Measurements from ENCODE around the gene MADCAM1. TPM values are rescaled to one million over a fixed set of nuclear protein-coding genes. Genes with fewer than 3 reads are reported as not detected.

Gene MADCAM1
- total RNA-seq, 2 experiments from 2014 or later = 0.69 to 2.0 TPM

GRCh38 chr19:519449-519865, 23.2 kb downstream of the MADCAM1 start:
- CTCF ChIA-PET (ENCODE audit: unreplicated experiment) = no interaction called here
- no peak overlapping the region for H3K27ac ChIP-seq (ENCODE audit: low read depth, low read length, poor library complexity, severe bottlenecking)
- H3K4me2 ChIP-seq (ENCODE audit: low read length) = no peak overlapping the region
- DNase-seq (ENCODE audit: low spot score) = no peak
- no peaks in the 10 kb centered on the region for H3K79me2 ChIP-seq (ENCODE audit: insufficient read depth, low read depth, low read length)
- H3K4me1 ChIP-seq (ENCODE audit: insufficient read depth, low read length, poor library complexity, severe bottlenecking) = no peaks in the 10 kb centered on the region
- TF ChIP-seq, protein P1, sequence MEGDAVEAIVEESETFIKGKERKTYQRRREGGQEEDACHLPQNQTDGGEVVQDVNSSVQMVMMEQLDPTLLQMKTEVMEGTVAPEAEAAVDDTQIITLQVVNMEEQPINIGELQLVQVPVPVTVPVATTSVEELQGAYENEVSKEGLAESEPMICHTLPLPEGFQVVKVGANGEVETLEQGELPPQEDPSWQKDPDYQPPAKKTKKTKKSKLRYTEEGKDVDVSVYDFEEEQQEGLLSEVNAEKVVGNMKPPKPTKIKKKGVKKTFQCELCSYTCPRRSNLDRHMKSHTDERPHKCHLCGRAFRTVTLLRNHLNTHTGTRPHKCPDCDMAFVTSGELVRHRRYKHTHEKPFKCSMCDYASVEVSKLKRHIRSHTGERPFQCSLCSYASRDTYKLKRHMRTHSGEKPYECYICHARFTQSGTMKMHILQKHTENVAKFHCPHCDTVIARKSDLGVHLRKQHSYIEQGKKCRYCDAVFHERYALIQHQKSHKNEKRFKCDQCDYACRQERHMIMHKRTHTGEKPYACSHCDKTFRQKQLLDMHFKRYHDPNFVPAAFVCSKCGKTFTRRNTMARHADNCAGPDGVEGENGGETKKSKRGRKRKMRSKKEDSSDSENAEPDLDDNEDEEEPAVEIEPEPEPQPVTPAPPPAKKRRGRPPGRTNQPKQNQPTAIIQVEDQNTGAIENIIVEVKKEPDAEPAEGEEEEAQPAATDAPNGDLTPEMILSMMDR (conservative IDR thresholded peaks at IDR 0.05; ENCODE audit: low read length) = no peak
- no peak for TF ChIP-seq EZH2phosphoT487 (IDR thresholded peaks at IDR 0.05; ENCODE audit: borderline replicate concordance, low read depth, low read length)
- H3K36me3 ChIP-seq (ENCODE audit: insufficient read depth, low read length) = peaks cover under 1% of the 10 kb centered on the region; the same call in 1 of the 2 replicates
- no peak overlapping the region for H3K4me3 ChIP-seq (ENCODE audit: low read depth, low read length, poor library complexity, severe bottlenecking)
- intact Hi-C loops (cut with micrococcal nuclease; ENCODE audit: unreplicated experiment) = no loop called here
- no peaks in the 10 kb centered on the region for H4K20me1 ChIP-seq (ENCODE audit: insufficient read depth, low read length)
- POLR2A ChIA-PET = no interaction called here
- no TSS peak for BruUV-seq (replicated peaks)
- H3K9me3 ChIP-seq (ENCODE audit: low read length) = no peaks in the 10 kb centered on the region
- no peaks in the 10 kb centered on the region for H3K9me2 ChIP-seq (ENCODE audit: insufficient read depth, low read length)
- H2AFZ ChIP-seq (ENCODE audit: low read length) = no peak overlapping the region

DNA sequence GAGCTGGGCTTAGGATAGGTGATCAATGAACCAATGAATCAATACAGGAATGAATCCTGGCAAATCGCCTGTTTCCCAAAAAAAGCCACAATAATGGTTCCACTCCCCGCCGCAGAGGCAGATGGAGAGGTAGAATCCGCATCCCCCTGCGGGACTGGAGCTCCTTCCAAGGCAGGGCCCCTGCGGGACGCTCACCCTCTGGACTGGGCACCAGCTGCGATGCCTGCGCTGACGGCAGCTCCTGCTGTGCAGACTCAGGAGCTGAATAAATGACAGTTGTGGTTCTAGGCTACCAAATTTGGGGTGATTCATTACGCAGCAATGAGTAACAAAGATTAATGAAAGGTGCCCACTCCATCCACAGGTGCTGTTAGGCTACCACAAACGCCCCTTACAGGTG, 26.4 kb downstream of the MADCAM1 start:
- DNase-seq (ENCODE audit: low spot score) = no peak
- no peak overlapping the region for H3K27ac ChIP-seq (ENCODE audit: low read depth, low read length, poor library complexity, severe bottlenecking)
- no peaks in the 10 kb centered on the region for H3K9me3 ChIP-seq (ENCODE audit: low read length)
- no peaks in the 10 kb centered on the region for H3K79me2 ChIP-seq (ENCODE audit: insufficient read depth, low read depth, low read length)
- no peaks in the 10 kb centered on the region for H4K20me1 ChIP-seq (ENCODE audit: insufficient read depth, low read length)
- H3K36me3 ChIP-seq (ENCODE audit: insufficient read depth, low read length) = no peaks in the 10 kb centered on the region
- no peak overlapping the region for H2AFZ ChIP-seq (ENCODE audit: low read length)
- H3K4me2 ChIP-seq (ENCODE audit: low read length) = no peak overlapping the region
- intact Hi-C loops (cut with micrococcal nuclease; ENCODE audit: unreplicated experiment) = no loop called here
- ChIA-PET POLR2A (no interaction called here), CTCF (ENCODE audit: unreplicated experiment) (no interaction called here)
- no peak overlapping the region for H3K4me3 ChIP-seq (ENCODE audit: low read depth, low read length, poor library complexity, severe bottlenecking)
- H3K4me1 ChIP-seq (ENCODE audit: insufficient read depth, low read length, poor library complexity, severe bottlenecking) = no peaks in the 10 kb centered on the region
- BruUV-seq (replicated peaks) = no TSS peak
- no peak for TF ChIP-seq EZH2phosphoT487 (IDR thresholded peaks at IDR 0.05; ENCODE audit: borderline replicate concordance, low read depth, low read length)
- TF ChIP-seq, protein P1 (conservative IDR thresholded peaks at IDR 0.05; ENCODE audit: low read length) = no peak
- no peaks in the 10 kb centered on the region for H3K9me2 ChIP-seq (ENCODE audit: insufficient read depth, low read length)

- no peaks in the 10 kb centered on the region for H3K9me3 ChIP-seq (ENCODE audit: low read length)
- no peaks in the 10 kb centered on the region for H3K4me1 ChIP-seq (ENCODE audit: insufficient read depth, low read length, poor library complexity, severe bottlenecking)
- BruUV-seq (replicated peaks) = no TSS peak
- H3K4me3 ChIP-seq (ENCODE audit: low read depth, low read length, poor library complexity, severe bottlenecking) = no peak overlapping the region
- H3K36me3 ChIP-seq (ENCODE audit: insufficient read depth, low read length) = no peaks in the 10 kb centered on the region
- no peaks in the 10 kb centered on the region for H3K9me2 ChIP-seq (ENCODE audit: insufficient read depth, low read length)
- no peak overlapping the region for H3K4me2 ChIP-seq (ENCODE audit: low read length)
- DNase-seq (ENCODE audit: low spot score) = no peak
- POLR2A ChIA-PET = no interaction called here
- intact Hi-C loops (cut with micrococcal nuclease; ENCODE audit: unreplicated experiment) = no loop called here
- H3K27ac ChIP-seq (ENCODE audit: low read depth, low read length, poor library complexity, severe bottlenecking) = no peak overlapping the region
- no peak overlapping the region for H2AFZ ChIP-seq (ENCODE audit: low read length)
- CTCF ChIA-PET (ENCODE audit: unreplicated experiment) = no interaction called here
- H4K20me1 ChIP-seq (ENCODE audit: insufficient read depth, low read length) = no peaks in the 10 kb centered on the region
- no peaks in the 10 kb centered on the region for H3K79me2 ChIP-seq (ENCODE audit: insufficient read depth, low read depth, low read length)
- no peak for TF ChIP-seq EZH2phosphoT487 (IDR thresholded peaks at IDR 0.05; ENCODE audit: borderline replicate concordance, low read depth, low read length)
- TF ChIP-seq, protein P1 (conservative IDR thresholded peaks at IDR 0.05; ENCODE audit: low read length) = no peak
Observed at GRCh38 chr19:524062-524674, 27.9 kb downstream of the MADCAM1 start.

Measured in OCI-LY7 (cell line).